ENCODE results near the gene RTTN.

- TF ChIP-seq POLR2A (IDR thresholded peaks at IDR 0.05; ENCODE audit: low read length): no peak
- no peak for TF ChIP-seq CTCF (IDR thresholded peaks at IDR 0.05)
Measured at GRCh38 chr18:70148039-70148938, 57.2 kb downstream of the RTTN start.

All from A549 (cell line).